ENCODE results near the gene SH3BP4. TPM values are rescaled to one million over a fixed set of nuclear protein-coding genes. Genes with fewer than 3 reads are reported as not detected.
A peak's percentile ranks its signal among the peaks of the same experiment; 100 is the strongest.

The SH3BP4 gene
- total RNA-seq, 1 donor = 121 TPM

- peaks cover 85% of the 10 kb centered on the region for H4K20me1 ChIP-seq (ENCODE audit: insufficient read depth, low read length)
- peak; percentile 52 for DNase-seq (ENCODE audit: insufficient read length, low spot score, missing footprints)
- no peak overlapping the region for H3K4me3 ChIP-seq (ENCODE audit: insufficient read depth, low read length)
- H3K27me3 ChIP-seq (ENCODE audit: insufficient read depth, low read length) = no peaks in the 10 kb centered on the region
- peaks cover 100% of the 10 kb centered on the region for H3K79me2 ChIP-seq (ENCODE audit: insufficient read depth, low read length)
- H3K27ac ChIP-seq (ENCODE audit: low read depth, low read length) = no peak overlapping the region
- peaks cover 21% of the 10 kb centered on the region for H3K36me3 ChIP-seq (ENCODE audit: insufficient read depth, low read length)
- TF ChIP-seq, protein P1, sequence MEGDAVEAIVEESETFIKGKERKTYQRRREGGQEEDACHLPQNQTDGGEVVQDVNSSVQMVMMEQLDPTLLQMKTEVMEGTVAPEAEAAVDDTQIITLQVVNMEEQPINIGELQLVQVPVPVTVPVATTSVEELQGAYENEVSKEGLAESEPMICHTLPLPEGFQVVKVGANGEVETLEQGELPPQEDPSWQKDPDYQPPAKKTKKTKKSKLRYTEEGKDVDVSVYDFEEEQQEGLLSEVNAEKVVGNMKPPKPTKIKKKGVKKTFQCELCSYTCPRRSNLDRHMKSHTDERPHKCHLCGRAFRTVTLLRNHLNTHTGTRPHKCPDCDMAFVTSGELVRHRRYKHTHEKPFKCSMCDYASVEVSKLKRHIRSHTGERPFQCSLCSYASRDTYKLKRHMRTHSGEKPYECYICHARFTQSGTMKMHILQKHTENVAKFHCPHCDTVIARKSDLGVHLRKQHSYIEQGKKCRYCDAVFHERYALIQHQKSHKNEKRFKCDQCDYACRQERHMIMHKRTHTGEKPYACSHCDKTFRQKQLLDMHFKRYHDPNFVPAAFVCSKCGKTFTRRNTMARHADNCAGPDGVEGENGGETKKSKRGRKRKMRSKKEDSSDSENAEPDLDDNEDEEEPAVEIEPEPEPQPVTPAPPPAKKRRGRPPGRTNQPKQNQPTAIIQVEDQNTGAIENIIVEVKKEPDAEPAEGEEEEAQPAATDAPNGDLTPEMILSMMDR (IDR thresholded peaks at IDR 0.05; ENCODE audit: extremely low read depth, low read depth, low read length) = no peak
- no peak overlapping the region for H2AFZ ChIP-seq (ENCODE audit: low read length)
- H3K4me1 ChIP-seq (ENCODE audit: insufficient read depth, low read length) = peaks cover 26% of the 10 kb centered on the region
- no peaks in the 10 kb centered on the region for H3K9me3 ChIP-seq (ENCODE audit: low read depth, low read length)
- no peak overlapping the region for H3K4me2 ChIP-seq (ENCODE audit: insufficient read depth, low read length)
These were observed 55.2 kb downstream of the SH3BP4 start for GRCh38 chr2:235006986-235007385.

DNA sequence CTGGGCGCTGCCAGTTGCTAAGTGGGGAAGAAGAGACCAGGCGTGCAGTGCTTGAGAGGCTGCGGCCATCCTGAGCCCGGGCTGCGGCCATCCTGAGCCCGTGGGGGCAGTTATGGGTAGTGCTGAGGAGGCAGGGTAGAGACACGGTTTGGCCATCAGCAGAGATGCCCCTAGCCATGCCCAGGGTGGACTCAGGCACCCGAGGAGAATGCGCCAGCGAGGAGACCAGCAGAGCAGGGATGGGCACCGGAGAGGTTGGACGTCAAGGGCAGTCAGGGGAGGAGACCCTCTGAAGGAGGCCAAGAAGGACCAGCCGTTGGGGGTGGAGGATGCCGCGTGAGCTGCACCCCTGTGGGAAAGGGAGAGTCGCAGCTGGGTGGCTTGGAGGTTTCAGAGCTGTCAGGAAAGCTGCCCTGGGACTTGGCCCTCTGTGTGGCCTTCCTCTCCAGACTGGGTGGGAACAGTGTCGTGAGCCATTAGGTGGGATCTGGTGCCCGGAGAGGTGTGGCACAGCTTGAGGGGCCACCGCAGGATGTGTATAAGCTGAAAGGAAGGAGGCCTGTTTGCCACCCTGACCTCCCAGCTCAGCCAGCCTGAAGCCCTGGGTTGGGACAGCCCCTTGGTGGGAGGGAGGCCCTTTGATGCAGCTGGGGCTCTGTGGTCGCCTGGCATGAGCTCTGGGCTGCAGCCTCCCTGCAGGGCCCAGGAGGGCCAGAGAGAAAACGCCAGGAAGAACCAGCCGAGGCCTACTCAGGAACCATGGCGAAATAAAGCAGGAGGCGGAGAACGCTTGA lies 56.0 kb downstream of the SH3BP4 start:
- no peaks in the 10 kb centered on the region for H3K27me3 ChIP-seq (ENCODE audit: insufficient read depth, low read length)
- H3K4me1 ChIP-seq (ENCODE audit: insufficient read depth, low read length) = peaks cover 23% of the 10 kb centered on the region
- DNase-seq (ENCODE audit: insufficient read length, low spot score, missing footprints) = peak; percentile 73
- no peaks in the 10 kb centered on the region for H3K9me3 ChIP-seq (ENCODE audit: low read depth, low read length)
- H3K4me3 ChIP-seq (ENCODE audit: insufficient read depth, low read length) = no peak overlapping the region
- peaks cover 100% of the 10 kb centered on the region for H3K79me2 ChIP-seq (ENCODE audit: insufficient read depth, low read length)
- H3K4me2 ChIP-seq (ENCODE audit: insufficient read depth, low read length) = no peak overlapping the region
- H3K27ac ChIP-seq (ENCODE audit: low read depth, low read length) = no peak overlapping the region
- H3K36me3 ChIP-seq (ENCODE audit: insufficient read depth, low read length) = peaks cover 15% of the 10 kb centered on the region
- TF ChIP-seq, protein P1 (IDR thresholded peaks at IDR 0.05; ENCODE audit: extremely low read depth, low read depth, low read length) = no peak
- no peak overlapping the region for H2AFZ ChIP-seq (ENCODE audit: low read length)
- peaks cover 85% of the 10 kb centered on the region for H4K20me1 ChIP-seq (ENCODE audit: insufficient read depth, low read length)

- Histone ChIP-seq H3K9me3 (ENCODE audit: low read depth, low read length) (no peaks in the 10 kb centered on the region), H3K4me1 (ENCODE audit: insufficient read depth, low read length) (peaks cover 23% of the 10 kb centered on the region), H3K27me3 (ENCODE audit: insufficient read depth, low read length) (no peaks in the 10 kb centered on the region), H4K20me1 (ENCODE audit: insufficient read depth, low read length) (peaks cover 84% of the 10 kb centered on the region), H3K79me2 (ENCODE audit: insufficient read depth, low read length) (peaks cover 100% of the 10 kb centered on the region), H3K4me2 (ENCODE audit: insufficient read depth, low read length) (no peak overlapping the region), H3K4me3 (ENCODE audit: insufficient read depth, low read length) (no peak overlapping the region), H3K36me3 (ENCODE audit: insufficient read depth, low read length) (peaks cover 15% of the 10 kb centered on the region), H2AFZ (ENCODE audit: low read length) (no peak overlapping the region), H3K27ac (ENCODE audit: low read depth, low read length) (no peak overlapping the region)
- TF ChIP-seq, protein P1 (IDR thresholded peaks at IDR 0.05; ENCODE audit: extremely low read depth, low read depth, low read length) = no peak
- peak; percentile 85 for DNase-seq (ENCODE audit: insufficient read length, low spot score, missing footprints)
These were observed 56.8 kb downstream of the SH3BP4 start for GRCh38 chr2:235008584-235009044.

DNA sequence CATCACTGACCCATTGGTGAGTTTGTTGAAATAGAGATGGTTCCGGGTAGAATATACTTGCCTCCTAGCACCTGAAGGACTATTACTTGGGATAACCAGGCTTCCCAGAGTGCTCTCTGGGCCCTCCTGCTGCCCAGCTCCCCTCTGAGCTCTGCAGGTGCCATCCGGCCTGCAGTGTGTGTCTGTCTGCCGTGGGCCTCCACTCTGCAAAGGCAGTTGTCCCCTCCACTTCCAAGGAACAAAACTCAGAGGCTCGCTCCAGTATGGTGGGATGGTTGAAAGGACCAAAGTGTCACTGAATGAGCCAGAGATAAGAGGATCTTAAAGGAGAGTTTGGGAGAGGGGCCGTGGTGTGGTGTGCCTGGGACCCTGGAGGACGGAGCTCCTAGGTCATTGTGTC lies 57.3 kb downstream of the SH3BP4 start:
- Histone ChIP-seq H3K27ac (ENCODE audit: low read depth, low read length) (no peak overlapping the region), H3K9me3 (ENCODE audit: low read depth, low read length) (no peaks in the 10 kb centered on the region), H3K36me3 (ENCODE audit: insufficient read depth, low read length) (peaks cover 13% of the 10 kb centered on the region), H3K4me1 (ENCODE audit: insufficient read depth, low read length) (peaks cover 19% of the 10 kb centered on the region), H2AFZ (ENCODE audit: low read length) (no peak overlapping the region), H3K27me3 (ENCODE audit: insufficient read depth, low read length) (no peaks in the 10 kb centered on the region), H3K4me3 (ENCODE audit: insufficient read depth, low read length) (no peak overlapping the region), H3K79me2 (ENCODE audit: insufficient read depth, low read length) (peaks cover 99% of the 10 kb centered on the region), H3K4me2 (ENCODE audit: insufficient read depth, low read length) (no peak overlapping the region), H4K20me1 (ENCODE audit: insufficient read depth, low read length) (peaks cover 82% of the 10 kb centered on the region)
- DNase-seq (ENCODE audit: insufficient read length, low spot score, missing footprints) = peak; percentile 38
- TF ChIP-seq, protein P1 (IDR thresholded peaks at IDR 0.05; ENCODE audit: extremely low read depth, low read depth, low read length) = no peak

Measured in osteoblast (primary cell).